Measurements from ENCODE around the gene ABCB11.

ABCB11 gene

GRCh38 chr2:168964251-168964807, 66.8 kb downstream of the ABCB11 start:
- no peaks in the 10 kb centered on the region for H3K9me3 ChIP-seq (replicated peaks; ENCODE audit: insufficient read depth, low read length)
- no peaks in the 10 kb centered on the region for H3F3A ChIP-seq (ENCODE audit: insufficient read depth, low read length)
- no peak overlapping the region for H3K4me2 ChIP-seq (ENCODE audit: low read depth, low read length)
- H3K27me3 ChIP-seq (replicated peaks; ENCODE audit: insufficient read depth, low read length) = no peaks in the 10 kb centered on the region
- no peaks in the 10 kb centered on the region for H3K79me2 ChIP-seq (ENCODE audit: low read length)
- no peak overlapping the region for H3K4me3 ChIP-seq (ENCODE audit: low read length)
- DNase-seq = no peak
- H2AFZ ChIP-seq (ENCODE audit: low read length) = no peak overlapping the region
- H3K27ac ChIP-seq (ENCODE audit: low read length) = no peak overlapping the region
- H3K4me1 ChIP-seq (ENCODE audit: low read length) = no peaks in the 10 kb centered on the region
- no peaks in the 10 kb centered on the region for H3K36me3 ChIP-seq (replicated peaks; ENCODE audit: insufficient read depth, low read length)
- no peaks in the 10 kb centered on the region for H3K9me2 ChIP-seq (replicated peaks; ENCODE audit: insufficient read depth, low read length)
- TF ChIP-seq CTCF (IDR thresholded peaks at IDR 0.05; ENCODE audit: low read length) (no peak), EZH2 (optimal IDR thresholded peaks at IDR 0.05; ENCODE audit: low read depth, low read length) (no peak), EZH2phosphoT487 (IDR thresholded peaks at IDR 0.05; ENCODE audit: low read length) (no peak)
- H3K9ac ChIP-seq (ENCODE audit: low read length) = no peak overlapping the region
- H4K20me1 ChIP-seq (ENCODE audit: insufficient read depth, low read length) = no peaks in the 10 kb centered on the region

DNA sequence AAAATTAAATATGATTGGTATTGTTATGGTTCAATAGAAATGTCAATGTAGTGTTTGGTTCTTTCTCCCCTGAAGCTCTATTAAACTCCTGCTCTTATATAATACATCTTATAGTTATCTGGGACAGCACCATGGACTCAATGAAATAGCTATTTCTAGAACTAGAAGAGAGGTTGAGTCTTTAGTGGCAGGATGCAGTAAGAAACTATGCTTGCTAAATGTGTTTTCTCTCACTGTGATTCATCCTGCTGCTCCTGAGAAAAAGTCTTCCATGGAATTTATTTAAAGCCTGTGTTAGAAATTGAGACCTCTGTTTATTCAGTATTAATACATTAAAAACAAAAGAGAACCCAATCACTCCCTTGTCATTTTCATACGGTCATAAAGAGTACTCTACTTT, 68.5 kb downstream of the ABCB11 start:
- no peaks in the 10 kb centered on the region for H3K9me3 ChIP-seq (replicated peaks; ENCODE audit: insufficient read depth, low read length)
- H3K79me2 ChIP-seq (ENCODE audit: low read length) = no peaks in the 10 kb centered on the region
- DNase-seq = no peak
- H3F3A ChIP-seq (ENCODE audit: insufficient read depth, low read length) = no peaks in the 10 kb centered on the region
- no peak overlapping the region for H3K4me3 ChIP-seq (ENCODE audit: low read length)
- H3K36me3 ChIP-seq (replicated peaks; ENCODE audit: insufficient read depth, low read length) = no peaks in the 10 kb centered on the region
- TF ChIP-seq EZH2phosphoT487 (IDR thresholded peaks at IDR 0.05; ENCODE audit: low read length) (no peak), EZH2 (optimal IDR thresholded peaks at IDR 0.05; ENCODE audit: low read depth, low read length) (no peak), CTCF (IDR thresholded peaks at IDR 0.05; ENCODE audit: low read length) (no peak)
- no peaks in the 10 kb centered on the region for H3K9me2 ChIP-seq (replicated peaks; ENCODE audit: insufficient read depth, low read length)
- H2AFZ ChIP-seq (ENCODE audit: low read length) = no peak overlapping the region
- no peak overlapping the region for H3K4me2 ChIP-seq (ENCODE audit: low read depth, low read length)
- H3K4me1 ChIP-seq (ENCODE audit: low read length) = no peaks in the 10 kb centered on the region
- no peak overlapping the region for H3K9ac ChIP-seq (ENCODE audit: low read length)
- no peaks in the 10 kb centered on the region for H3K27me3 ChIP-seq (replicated peaks; ENCODE audit: insufficient read depth, low read length)
- no peaks in the 10 kb centered on the region for H4K20me1 ChIP-seq (ENCODE audit: insufficient read depth, low read length)
- H3K27ac ChIP-seq (ENCODE audit: low read length) = no peak overlapping the region

DNA sequence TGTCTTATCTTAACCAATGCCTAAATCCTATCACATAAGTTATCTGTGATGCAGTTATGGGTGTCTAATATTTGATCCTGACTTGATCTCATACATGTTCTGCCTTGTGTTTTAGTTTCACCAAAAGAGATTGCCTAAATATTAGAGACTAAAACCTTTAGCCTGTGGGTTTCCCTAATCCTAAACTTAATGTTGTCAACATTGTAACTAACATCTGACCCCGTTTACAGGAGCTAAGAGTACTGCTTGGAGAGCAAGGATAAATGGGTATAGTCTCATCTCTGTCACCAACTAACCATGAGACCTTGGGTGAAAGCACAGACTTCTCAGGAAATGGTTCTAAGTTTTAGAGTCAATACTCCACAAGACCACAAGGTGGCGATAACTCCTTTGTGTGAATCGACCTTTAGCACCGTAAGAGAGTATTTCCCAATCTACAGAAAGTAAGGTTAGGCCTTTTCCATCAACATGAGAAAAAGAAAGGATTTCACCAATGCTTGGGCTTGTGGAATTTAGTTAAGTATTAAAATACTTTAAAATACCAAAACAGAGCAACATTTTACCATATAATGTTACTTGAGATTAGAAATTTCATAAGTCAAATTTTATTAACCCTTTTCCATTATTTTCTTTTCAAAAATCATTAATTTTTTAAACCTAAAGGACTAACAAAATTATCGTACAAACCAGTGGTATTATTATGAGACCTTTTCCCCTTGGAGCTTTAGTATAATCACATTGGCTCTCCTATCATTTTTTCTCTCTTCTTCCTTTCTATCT, 69.5 kb downstream of the ABCB11 start:
- Histone ChIP-seq H2AFZ (ENCODE audit: low read length) (peak overlapping the region; percentile 31), H3K4me3 (ENCODE audit: low read length) (no peak overlapping the region), H4K20me1 (ENCODE audit: insufficient read depth, low read length) (no peaks in the 10 kb centered on the region), H3K27ac (ENCODE audit: low read length) (no peak overlapping the region), H3K4me1 (ENCODE audit: low read length) (no peaks in the 10 kb centered on the region), H3K36me3 (replicated peaks; ENCODE audit: insufficient read depth, low read length) (no peaks in the 10 kb centered on the region), H3K4me2 (ENCODE audit: low read depth, low read length) (no peak overlapping the region), H3K27me3 (replicated peaks; ENCODE audit: insufficient read depth, low read length) (no peaks in the 10 kb centered on the region), H3K79me2 (ENCODE audit: low read length) (no peaks in the 10 kb centered on the region), H3K9me2 (replicated peaks; ENCODE audit: insufficient read depth, low read length) (no peaks in the 10 kb centered on the region), H3K9me3 (replicated peaks; ENCODE audit: insufficient read depth, low read length) (no peaks in the 10 kb centered on the region), H3F3A (ENCODE audit: insufficient read depth, low read length) (no peaks in the 10 kb centered on the region), H3K9ac (ENCODE audit: low read length) (no peak overlapping the region)
- TF ChIP-seq CTCF (IDR thresholded peaks at IDR 0.05; ENCODE audit: low read length) (peak; percentile 87), EZH2phosphoT487 (IDR thresholded peaks at IDR 0.05; ENCODE audit: low read length) (no peak)
- DNase-seq = peak; percentile 77
